ENCODE measurements around the gene FCN2. TPM values are rescaled to one million over a fixed set of nuclear protein-coding genes. Genes with fewer than 3 reads are reported as not detected.

The FCN2 gene
- total RNA-seq, 1 donor from 2014 or later = not detected

GRCh38 chr9:134895908-134896833 lies 15.6 kb downstream of the FCN2 start:
- no peak overlapping the region for H3K4me3 Mint-ChIP-seq
- peak in 1 of 2 experiments; percentile 36 for DNase-seq (ENCODE audit: low spot score in 2 of 2, unreplicated experiment in 2 of 2)
- peaks cover 14% of the 10 kb centered on the region for H3K9me3 Mint-ChIP-seq
- H3K4me1 Mint-ChIP-seq = peaks cover 18% of the 10 kb centered on the region
- H3K36me3 Mint-ChIP-seq = peaks cover 2% of the 10 kb centered on the region
- peaks cover 1% of the 10 kb centered on the region for H3K27me3 Mint-ChIP-seq (ENCODE audit: low read depth)
- H3K27ac Mint-ChIP-seq = peak overlapping the region; percentile 21
- TF ChIP-seq, protein P1, sequence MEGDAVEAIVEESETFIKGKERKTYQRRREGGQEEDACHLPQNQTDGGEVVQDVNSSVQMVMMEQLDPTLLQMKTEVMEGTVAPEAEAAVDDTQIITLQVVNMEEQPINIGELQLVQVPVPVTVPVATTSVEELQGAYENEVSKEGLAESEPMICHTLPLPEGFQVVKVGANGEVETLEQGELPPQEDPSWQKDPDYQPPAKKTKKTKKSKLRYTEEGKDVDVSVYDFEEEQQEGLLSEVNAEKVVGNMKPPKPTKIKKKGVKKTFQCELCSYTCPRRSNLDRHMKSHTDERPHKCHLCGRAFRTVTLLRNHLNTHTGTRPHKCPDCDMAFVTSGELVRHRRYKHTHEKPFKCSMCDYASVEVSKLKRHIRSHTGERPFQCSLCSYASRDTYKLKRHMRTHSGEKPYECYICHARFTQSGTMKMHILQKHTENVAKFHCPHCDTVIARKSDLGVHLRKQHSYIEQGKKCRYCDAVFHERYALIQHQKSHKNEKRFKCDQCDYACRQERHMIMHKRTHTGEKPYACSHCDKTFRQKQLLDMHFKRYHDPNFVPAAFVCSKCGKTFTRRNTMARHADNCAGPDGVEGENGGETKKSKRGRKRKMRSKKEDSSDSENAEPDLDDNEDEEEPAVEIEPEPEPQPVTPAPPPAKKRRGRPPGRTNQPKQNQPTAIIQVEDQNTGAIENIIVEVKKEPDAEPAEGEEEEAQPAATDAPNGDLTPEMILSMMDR (IDR thresholded peaks at IDR 0.05; ENCODE audit: unreplicated experiment) = no peak

- peaks cover 1% of the 10 kb centered on the region for H3K27me3 Mint-ChIP-seq (ENCODE audit: low read depth)
- no peak overlapping the region for H3K4me3 Mint-ChIP-seq
- H3K9me3 Mint-ChIP-seq = peaks cover 14% of the 10 kb centered on the region
- H3K36me3 Mint-ChIP-seq = peaks cover 2% of the 10 kb centered on the region
- TF ChIP-seq, protein P1 (IDR thresholded peaks at IDR 0.05; ENCODE audit: unreplicated experiment) = no peak
- H3K27ac Mint-ChIP-seq = no peak overlapping the region
- peaks cover 16% of the 10 kb centered on the region for H3K4me1 Mint-ChIP-seq
- DNase-seq (ENCODE audit: low spot score in 2 of 2, unreplicated experiment in 2 of 2) = no peak
Measured at GRCh38 chr9:134896834-134897583, 16.4 kb downstream of the FCN2 start.

GRCh38 chr9:134897584-134898170 lies 17.1 kb downstream of the FCN2 start:
- H3K9me3 Mint-ChIP-seq = peaks cover 14% of the 10 kb centered on the region
- H3K27ac Mint-ChIP-seq = no peak overlapping the region
- H3K36me3 Mint-ChIP-seq = peaks cover 2% of the 10 kb centered on the region
- TF ChIP-seq, protein P1 (IDR thresholded peaks at IDR 0.05; ENCODE audit: unreplicated experiment) = no peak
- peaks cover 7% of the 10 kb centered on the region for H3K27me3 Mint-ChIP-seq (ENCODE audit: low read depth)
- no peak overlapping the region for H3K4me3 Mint-ChIP-seq
- no peak for DNase-seq (ENCODE audit: low spot score in 2 of 2, unreplicated experiment in 2 of 2)
- peaks cover 16% of the 10 kb centered on the region for H3K4me1 Mint-ChIP-seq

DNA sequence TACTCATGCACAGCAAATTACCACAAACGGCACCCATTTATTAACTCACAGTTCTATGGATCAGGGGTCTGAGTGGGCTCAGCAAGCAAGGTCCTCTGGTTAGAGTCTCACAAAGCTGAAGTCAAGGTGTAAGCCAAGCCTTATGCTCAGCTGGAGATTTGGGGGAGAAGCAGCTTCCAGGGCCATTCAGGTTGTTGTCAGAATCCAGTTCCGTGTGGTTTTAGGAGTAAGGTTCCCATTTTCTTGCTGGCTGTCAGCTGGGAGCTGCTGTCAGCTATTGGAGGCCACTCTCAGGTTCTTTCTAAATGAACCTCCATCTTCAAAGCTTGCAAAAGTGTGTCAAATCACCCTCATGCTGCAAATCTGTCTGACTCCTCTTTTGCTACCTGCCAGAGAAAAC lies 17.7 kb downstream of the FCN2 start:
- DNase-seq (ENCODE audit: low spot score in 2 of 2, unreplicated experiment in 2 of 2) = no peak
- Mint-ChIP-seq H3K4me3 (no peak overlapping the region), H3K27me3 (ENCODE audit: low read depth) (peaks cover 11% of the 10 kb centered on the region), H3K36me3 (peaks cover 2% of the 10 kb centered on the region), H3K27ac (no peak overlapping the region), H3K9me3 (peaks cover 14% of the 10 kb centered on the region), H3K4me1 (peaks cover 16% of the 10 kb centered on the region)
- TF ChIP-seq, protein P1 (IDR thresholded peaks at IDR 0.05; ENCODE audit: unreplicated experiment) = no peak

GRCh38 chr9:134899168-134899567 lies 18.6 kb downstream of the FCN2 start:
- peaks cover 14% of the 10 kb centered on the region for H3K9me3 Mint-ChIP-seq

More at GRCh38 chr9:134899168-134899567, 18.6 kb downstream of the FCN2 start:
- TF ChIP-seq, protein P1 (IDR thresholded peaks at IDR 0.05; ENCODE audit: unreplicated experiment) = no peak
- H3K27ac Mint-ChIP-seq = no peak overlapping the region
- H3K4me1 Mint-ChIP-seq = peaks cover 16% of the 10 kb centered on the region
- peaks cover 18% of the 10 kb centered on the region for H3K27me3 Mint-ChIP-seq (ENCODE audit: low read depth)
- no peak overlapping the region for H3K4me3 Mint-ChIP-seq
- H3K36me3 Mint-ChIP-seq = peaks cover 2% of the 10 kb centered on the region
- DNase-seq (ENCODE audit: low spot score in 2 of 2, unreplicated experiment in 2 of 2) = no peak

Data from mesothelial cell of epicardium (in vitro differentiated cells).